ENCODE measurements around the gene IFT22.

DNA sequence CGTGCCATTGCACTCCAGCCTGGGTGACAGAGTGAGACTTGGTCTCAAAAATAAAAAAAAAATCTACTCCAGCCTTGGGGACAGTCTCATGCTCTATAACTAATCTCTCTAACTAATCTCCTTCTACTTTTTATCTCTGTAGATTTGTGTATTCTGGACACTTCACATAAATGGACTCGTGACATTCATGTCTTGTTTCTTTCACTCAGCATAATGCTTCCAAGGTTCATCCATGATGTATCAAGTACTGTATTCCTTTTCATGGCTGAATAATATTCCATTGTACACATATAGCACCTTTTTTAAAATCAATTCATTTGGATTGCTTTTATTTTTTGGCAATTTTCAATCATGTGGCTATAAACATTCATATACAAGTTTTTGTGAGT is 31.3 kb upstream of the IFT22 start:
- TF ChIP-seq POLR2A (IDR thresholded peaks at IDR 0.05) (no peak), EP300 (IDR thresholded peaks at IDR 0.05) (no peak)
- TF ChIP-seq, protein P1, sequence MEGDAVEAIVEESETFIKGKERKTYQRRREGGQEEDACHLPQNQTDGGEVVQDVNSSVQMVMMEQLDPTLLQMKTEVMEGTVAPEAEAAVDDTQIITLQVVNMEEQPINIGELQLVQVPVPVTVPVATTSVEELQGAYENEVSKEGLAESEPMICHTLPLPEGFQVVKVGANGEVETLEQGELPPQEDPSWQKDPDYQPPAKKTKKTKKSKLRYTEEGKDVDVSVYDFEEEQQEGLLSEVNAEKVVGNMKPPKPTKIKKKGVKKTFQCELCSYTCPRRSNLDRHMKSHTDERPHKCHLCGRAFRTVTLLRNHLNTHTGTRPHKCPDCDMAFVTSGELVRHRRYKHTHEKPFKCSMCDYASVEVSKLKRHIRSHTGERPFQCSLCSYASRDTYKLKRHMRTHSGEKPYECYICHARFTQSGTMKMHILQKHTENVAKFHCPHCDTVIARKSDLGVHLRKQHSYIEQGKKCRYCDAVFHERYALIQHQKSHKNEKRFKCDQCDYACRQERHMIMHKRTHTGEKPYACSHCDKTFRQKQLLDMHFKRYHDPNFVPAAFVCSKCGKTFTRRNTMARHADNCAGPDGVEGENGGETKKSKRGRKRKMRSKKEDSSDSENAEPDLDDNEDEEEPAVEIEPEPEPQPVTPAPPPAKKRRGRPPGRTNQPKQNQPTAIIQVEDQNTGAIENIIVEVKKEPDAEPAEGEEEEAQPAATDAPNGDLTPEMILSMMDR (IDR thresholded peaks at IDR 0.05) = no peak

Data from suprapubic skin (tissue), 3 donors.